ENCODE measurements around the gene PRX.
"Not testable (repeated sequence)": the region's sequence is repeated elsewhere in the genome, so short reads cannot be mapped to it uniquely, and the experiment has no call there.

The PRX gene, protein sequence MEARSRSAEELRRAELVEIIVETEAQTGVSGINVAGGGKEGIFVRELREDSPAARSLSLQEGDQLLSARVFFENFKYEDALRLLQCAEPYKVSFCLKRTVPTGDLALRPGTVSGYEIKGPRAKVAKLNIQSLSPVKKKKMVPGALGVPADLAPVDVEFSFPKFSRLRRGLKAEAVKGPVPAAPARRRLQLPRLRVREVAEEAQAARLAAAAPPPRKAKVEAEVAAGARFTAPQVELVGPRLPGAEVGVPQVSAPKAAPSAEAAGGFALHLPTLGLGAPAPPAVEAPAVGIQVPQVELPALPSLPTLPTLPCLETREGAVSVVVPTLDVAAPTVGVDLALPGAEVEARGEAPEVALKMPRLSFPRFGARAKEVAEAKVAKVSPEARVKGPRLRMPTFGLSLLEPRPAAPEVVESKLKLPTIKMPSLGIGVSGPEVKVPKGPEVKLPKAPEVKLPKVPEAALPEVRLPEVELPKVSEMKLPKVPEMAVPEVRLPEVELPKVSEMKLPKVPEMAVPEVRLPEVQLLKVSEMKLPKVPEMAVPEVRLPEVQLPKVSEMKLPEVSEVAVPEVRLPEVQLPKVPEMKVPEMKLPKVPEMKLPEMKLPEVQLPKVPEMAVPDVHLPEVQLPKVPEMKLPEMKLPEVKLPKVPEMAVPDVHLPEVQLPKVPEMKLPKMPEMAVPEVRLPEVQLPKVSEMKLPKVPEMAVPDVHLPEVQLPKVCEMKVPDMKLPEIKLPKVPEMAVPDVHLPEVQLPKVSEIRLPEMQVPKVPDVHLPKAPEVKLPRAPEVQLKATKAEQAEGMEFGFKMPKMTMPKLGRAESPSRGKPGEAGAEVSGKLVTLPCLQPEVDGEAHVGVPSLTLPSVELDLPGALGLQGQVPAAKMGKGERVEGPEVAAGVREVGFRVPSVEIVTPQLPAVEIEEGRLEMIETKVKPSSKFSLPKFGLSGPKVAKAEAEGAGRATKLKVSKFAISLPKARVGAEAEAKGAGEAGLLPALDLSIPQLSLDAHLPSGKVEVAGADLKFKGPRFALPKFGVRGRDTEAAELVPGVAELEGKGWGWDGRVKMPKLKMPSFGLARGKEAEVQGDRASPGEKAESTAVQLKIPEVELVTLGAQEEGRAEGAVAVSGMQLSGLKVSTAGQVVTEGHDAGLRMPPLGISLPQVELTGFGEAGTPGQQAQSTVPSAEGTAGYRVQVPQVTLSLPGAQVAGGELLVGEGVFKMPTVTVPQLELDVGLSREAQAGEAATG (N-terminal part only)

GRCh38 chr19:40413291-40413845 lies at the start of gene PRX:
Gene PRX (minus strand): TSS chr19:40413378. CDS start chr19:40407932, 5,446 bp downstream.
- DNase-seq, result no peak

DNA sequence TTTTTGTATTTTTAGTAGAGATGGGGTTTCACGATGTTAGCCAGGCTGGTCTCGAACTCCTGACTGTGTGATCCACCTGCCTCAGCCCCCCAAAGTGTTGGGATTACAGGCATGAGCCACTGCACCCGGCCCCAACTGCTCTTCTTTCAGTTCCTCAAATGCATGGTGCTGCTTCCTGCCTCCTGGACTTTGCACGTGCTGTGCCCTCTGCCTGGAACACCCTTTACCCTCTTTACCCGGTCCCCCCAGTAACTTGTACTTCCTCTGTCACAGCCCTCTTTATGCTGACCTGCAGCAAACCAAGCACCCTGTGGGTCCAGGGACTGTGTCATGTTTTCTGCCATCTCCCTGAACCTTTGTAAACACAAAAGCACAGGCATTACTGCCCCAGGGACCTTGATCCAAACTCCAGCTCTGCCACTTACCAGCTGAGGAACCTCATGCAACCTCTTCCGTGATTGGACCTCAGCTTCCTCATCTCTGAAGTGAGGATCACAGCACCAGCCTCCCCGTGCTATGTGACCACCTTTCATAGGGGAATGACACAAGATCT lies 48.6 kb upstream of the PRX start:
- no peak for DNase-seq

- no peak for DNase-seq
Measured at GRCh38 chr19:40460185-40460584, 47.0 kb upstream of the PRX start.

GRCh38 chr19:40458597-40458974 lies 45.4 kb upstream of the PRX start:
- DNase-seq, result no peak

DNA sequence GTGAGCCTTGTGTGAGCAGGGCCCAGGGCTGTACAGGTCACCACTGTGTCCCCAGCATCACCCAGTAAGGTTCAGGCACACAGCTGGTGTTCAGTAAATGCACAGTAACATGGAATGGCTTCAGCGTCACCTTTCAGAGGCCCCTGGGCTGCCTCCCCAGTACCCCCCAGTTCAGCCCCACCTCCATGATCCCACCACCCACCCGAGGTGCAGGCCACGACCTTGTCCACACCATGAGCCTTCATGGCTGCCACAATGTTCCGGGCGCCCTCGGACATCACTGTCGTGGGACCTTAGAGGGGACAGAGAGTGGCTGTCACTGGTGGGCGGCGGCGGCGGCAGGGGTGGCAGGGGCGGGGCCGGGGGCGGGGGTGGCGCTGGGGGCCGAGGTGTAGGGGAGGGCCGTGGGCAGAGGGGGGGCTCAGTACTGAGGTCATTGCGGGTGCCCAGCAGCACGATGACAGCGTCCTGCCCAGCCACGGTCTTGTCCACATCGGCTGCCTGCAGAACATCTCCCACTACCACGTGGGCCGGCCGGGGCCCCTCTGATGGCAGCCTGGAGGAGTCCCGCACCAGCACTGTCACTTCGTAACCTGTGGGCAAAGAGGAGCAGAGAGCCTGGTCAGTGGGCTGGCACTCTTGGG lies 44.9 kb upstream of the PRX start:
- no peak for DNase-seq

DNA sequence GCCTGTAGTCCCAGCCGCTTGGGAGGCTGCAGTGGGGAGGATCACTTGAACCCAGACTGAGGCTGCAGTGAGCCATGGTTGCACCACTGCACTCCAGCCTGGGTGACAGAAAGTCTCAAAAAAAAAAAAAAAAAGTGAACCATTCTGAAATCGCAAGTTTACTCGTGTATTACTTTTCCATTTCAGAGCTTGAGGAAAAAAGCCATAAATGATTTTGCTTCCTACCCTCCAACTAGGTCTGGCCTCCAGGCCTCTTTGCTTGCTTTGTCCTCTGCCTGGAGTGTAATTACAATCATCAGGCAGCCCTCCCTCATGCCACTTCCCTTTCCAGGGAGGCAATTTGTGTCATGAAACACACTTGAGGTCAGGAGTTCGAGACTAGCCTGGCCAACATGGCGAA lies 43.9 kb upstream of the PRX start:
- no peak for DNase-seq

DNA sequence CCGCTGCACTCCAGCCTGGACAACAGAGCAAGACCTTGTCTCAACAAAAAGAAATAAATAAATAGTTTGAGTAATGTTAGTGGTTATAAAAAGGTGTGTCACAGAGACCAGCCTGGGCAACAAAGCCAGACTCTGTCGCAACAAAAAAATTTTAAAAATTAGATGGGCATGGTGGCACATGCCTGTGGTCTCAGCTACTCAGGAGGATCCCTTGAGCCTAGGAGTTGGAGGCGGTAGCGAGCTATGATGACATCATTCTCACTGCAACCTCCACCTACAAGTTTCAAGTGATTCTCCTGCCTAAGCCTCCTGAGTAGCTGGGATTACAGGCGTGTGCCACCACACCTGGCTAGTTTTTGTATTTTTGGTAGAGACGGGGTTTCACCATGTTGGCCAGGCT lies 40.8 kb upstream of the PRX start:
- not testable (repeated sequence) for DNase-seq

DNA sequence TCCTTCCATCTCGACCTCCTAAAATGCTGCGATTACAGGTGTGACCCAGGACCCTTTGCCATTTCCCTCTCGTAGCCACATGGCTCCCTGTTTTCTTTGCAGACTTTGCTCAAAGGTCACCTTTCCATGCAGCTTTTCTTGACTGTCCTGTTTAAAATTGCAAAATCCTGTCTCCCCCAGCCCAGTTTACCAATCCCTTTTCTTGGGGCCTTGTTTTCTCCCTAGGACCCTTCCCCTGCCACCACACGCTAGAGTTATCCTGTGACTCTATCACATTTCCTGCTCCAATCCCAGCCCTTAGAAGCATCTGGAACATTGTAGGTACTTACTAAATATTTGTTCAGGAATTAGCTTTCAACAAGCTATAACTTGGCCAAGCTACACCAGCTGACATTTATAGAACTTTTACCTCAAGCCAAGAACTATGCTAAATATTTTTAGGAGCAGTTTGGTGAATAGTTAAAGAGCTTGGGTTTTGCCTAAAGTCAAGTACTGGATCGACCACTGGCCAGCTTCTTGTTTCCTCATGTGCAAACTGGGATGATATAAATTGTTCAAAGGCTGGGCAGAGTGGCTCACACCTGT lies 40.1 kb upstream of the PRX start:
- no peak for DNase-seq

DNA sequence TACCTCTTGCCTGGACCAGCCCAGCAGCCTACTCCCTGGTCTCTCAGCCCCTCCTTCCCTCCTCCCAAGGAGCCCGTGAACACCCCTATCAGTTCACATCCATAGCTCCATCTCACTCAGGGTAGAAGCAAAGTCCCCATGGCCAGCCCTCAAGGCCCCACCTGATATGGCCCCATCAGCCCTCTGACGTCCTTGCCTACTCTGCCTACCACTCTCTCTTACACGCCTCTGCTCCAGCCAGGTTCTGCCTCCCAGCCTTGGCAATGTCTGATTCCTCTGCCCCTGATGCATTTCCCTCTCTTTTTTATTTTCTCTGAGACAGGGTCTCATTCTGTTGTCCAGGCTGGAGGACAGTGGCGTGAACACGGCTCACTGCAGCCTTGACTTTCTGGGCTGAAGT lies 38.8 kb upstream of the PRX start:
- no peak for DNase-seq

DNA sequence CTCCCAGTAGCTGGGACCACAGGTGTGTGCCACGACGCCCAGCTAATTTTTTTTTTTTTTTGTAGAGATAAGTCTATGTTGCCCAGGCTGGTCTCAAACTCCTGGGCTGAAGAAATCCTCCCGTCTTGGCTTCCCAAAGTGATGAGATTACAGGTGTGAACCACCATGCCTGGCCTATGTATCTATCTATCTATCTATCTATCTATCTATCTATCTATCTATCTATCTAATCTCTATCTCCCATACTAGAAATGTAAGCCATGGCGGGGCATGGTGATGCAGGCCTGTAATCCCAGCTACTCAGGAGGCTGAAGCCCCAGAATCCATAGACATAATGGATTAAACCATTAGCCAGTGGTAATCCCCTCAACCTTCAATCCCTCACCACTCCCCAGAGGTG lies 37.5 kb upstream of the PRX start:
- no peak for DNase-seq

DNA sequence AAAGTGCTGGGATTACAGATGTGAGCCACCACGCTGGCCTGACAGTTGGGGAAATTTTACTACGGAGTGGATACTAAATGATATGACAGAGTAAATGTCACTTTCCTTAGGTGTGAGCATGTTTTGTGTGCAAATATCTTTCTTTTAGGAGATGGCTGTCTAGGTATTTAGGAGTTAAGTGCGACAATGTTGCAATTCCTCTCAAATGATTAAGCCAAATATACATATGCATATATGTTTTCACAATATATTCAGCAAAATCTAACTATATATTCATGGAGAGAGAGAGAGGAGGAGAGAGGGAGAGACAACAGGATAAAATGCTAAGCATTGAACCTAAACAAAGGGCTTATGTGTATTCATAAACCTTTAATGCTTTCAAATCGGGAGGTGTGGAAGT lies 36.3 kb upstream of the PRX start:
- no peak for DNase-seq

- DNase-seq, result no peak
Measured at GRCh38 chr19:40446263-40446784, 33.1 kb upstream of the PRX start.

- no peak for DNase-seq
Measured at GRCh38 chr19:40445780-40446262, 32.6 kb upstream of the PRX start.

- DNase-seq, result no peak
Measured at GRCh38 chr19:40444825-40445312, 31.7 kb upstream of the PRX start.

DNA sequence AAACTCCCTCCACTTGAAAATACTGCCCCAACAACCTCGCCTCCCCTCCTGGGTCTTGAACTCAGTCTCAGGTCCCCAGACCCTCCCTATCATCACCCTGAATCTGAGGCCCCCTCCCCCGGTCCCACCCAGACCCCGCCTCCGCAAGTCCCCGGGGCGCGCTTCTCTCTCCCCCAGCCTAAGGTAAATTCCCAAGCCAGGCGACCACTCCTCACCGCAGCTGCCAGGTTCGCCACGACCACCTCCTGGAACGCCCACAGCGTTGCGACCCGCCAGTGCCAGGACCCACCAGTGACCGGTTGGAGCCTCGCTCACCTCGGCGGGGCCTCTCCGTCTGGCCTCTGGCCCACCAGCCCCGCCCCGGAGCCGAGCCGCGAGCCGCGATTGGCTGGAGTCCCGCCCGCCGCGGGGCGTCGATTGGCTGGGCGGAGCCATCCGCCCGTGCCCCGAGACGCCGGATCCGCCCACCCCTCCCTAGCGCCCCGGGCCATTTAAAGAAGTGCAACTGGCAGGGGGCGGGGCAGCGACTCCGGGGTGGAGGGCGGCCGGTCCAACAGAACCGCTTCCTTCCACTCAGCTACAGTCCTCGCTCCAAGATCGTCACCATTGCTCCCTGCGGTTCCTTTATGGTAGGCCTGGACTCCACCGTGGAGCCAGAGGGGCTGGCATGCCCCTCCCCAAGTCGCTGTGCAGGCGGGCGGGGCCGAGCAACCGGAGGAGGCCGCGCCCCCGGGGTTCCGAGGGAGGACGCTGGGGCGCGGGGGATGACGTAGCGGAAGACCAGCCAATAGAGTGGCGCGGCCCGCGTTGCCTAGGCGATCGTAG lies 31.0 kb upstream of the PRX start, which contains the start of gene SERTAD3:
Gene SERTAD3, minus strand, starts transcription at position 336 of the 825 bp plus-strand sequence. CDS start 2,255 bp downstream, outside the sequence.
- peak; percentile 90 for DNase-seq

DNA sequence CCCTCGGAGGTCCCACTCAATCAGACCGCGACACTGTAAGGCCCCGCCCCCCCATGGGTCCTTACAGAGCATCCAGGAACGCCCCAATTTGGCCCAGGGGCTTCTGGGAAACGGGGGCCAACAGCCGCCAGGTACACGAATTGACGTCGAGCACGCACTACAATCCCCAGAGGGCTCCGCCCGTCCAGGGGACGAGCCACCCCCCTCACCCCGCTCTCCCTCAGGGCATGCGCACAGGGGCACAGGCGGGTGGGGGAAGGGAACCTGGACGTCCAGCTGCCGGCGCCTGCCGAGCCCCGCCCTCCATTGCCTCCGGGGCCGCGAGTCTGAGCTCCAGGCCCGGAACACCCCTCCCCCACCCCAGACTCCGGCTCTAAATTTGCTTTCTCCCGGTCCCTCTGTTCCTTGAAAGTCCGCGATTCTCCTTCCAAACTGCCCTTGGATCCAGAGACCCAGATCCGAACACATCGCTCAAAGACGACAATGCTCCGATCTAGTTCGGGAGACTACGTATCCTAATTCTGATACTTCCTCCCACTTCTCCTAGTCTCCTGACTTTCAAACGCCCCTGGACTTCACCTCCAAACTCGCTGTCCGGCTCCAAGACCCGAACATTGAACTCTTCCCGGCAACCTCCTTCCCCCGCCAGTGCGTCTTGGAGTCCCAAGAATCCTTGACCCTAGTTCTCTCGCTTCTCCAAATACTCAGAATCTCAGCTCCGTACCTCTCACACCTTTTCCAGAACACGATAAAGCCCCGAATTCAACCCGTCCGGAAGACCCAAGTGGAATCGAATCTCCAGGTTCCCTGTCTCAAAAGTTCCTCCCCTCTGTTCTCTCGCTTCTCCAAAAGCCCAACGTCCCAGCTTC lies 30.2 kb upstream of the PRX start:
- DNase-seq, result peak; percentile 96

- no peak for DNase-seq
Measured at GRCh38 chr19:40442328-40443130, 29.4 kb upstream of the PRX start.

GRCh38 chr19:40441719-40442253 lies 28.6 kb upstream of the PRX start:
- DNase-seq, result no peak

Measured in KG1 (cell line).